Measurements from ENCODE around the gene DPAGT1. TPM values are rescaled to one million over a fixed set of nuclear protein-coding genes. Genes with fewer than 3 reads are reported as not detected.

The DPAGT1 gene
- total and polyA plus RNA-seq, 12 donors, result 26.8 to 73.9 (median 50.2) TPM

GRCh38 chr11:119051440-119052162 lies 50.1 kb downstream of the DPAGT1 start:
- intact Hi-C loops (cut with DNase I), result no loop called here
- Histone ChIP-seq H3K36me3 (replicated peaks in 1 of 2) (peaks cover 0 to 88% of the 10 kb centered on the region in 2 donors), H3K27me3 (no peaks in the 10 kb centered on the region), H3K27ac (no peak overlapping the region), H3K9me3 (replicated peaks in 1 of 3) (no peaks in the 10 kb centered on the region), H3K4me3 (no peak overlapping the region), H3K4me1 (replicated peaks in 1 of 2) (peaks cover 6 to 14% of the 10 kb centered on the region in 2 donors)
- WGBS, 4 donors, result 87 to 92% (median 89%) methylated on average over 16 to 17 of the region's 17 CpGs
- TF ChIP-seq POLR2A (IDR thresholded peaks at IDR 0.05) (no peak), CTCF (IDR thresholded peaks at IDR 0.05) (no peak)
- DNase-seq, result no peak

- Histone ChIP-seq H3K36me3 (replicated peaks in 1 of 2) (peaks cover 0 to 98% of the 10 kb centered on the region in 2 donors), H3K9me3 (replicated peaks in 1 of 3) (no peaks in the 10 kb centered on the region), H3K4me1 (replicated peaks in 1 of 2) (no peaks in the 10 kb centered on the region), H3K27me3 (no peaks in the 10 kb centered on the region), H3K27ac (no peak overlapping the region), H3K4me3 (no peak overlapping the region)
- 90 to 96% (median 93%) methylated on average over 7 of the region's 7 CpGs for WGBS, 4 donors
- TF ChIP-seq POLR2A (IDR thresholded peaks at IDR 0.05) (no peak), CTCF (IDR thresholded peaks at IDR 0.05) (no peak)
- no peak for DNase-seq
- intact Hi-C loops (cut with DNase I), result no loop called here
Measured at GRCh38 chr11:119049081-119049480, 52.6 kb downstream of the DPAGT1 start.

- WGBS, 4 donors, result 90 to 96% (median 91%) methylated on average over 8 to 9 of the region's 9 CpGs
- intact Hi-C loops (cut with DNase I), result no loop called here
- no peak overlapping the region for H3K27ac ChIP-seq
- no peaks in the 10 kb centered on the region for H3K27me3 ChIP-seq
- H3K4me1 ChIP-seq (replicated peaks in 1 of 2), result no peaks in the 10 kb centered on the region
- no peaks in the 10 kb centered on the region for H3K9me3 ChIP-seq (replicated peaks in 1 of 3)
- no peak overlapping the region for H3K4me3 ChIP-seq
- H3K36me3 ChIP-seq (replicated peaks in 1 of 2), result peaks cover 0 to 93% of the 10 kb centered on the region in 2 donors
- no peak for TF ChIP-seq CTCF (IDR thresholded peaks at IDR 0.05)
- no peak for TF ChIP-seq POLR2A (IDR thresholded peaks at IDR 0.05)
- no peak for DNase-seq
Measured at GRCh38 chr11:119048644-119049043, 53.0 kb downstream of the DPAGT1 start.

- 92 to 96% (median 95%) methylated on average over 6 of the region's 6 CpGs for WGBS, 4 donors
- intact Hi-C loops (cut with DNase I), result no loop called here
Measured at GRCh38 chr11:119047205-119047604, 54.4 kb downstream of the DPAGT1 start.

More at GRCh38 chr11:119047205-119047604, 54.4 kb downstream of the DPAGT1 start:
- no peak overlapping the region for H3K27ac ChIP-seq
- TF ChIP-seq POLR2A (IDR thresholded peaks at IDR 0.05) (no peak), CTCF (IDR thresholded peaks at IDR 0.05) (no peak)
- H3K9me3 ChIP-seq (replicated peaks in 1 of 3), result no peaks in the 10 kb centered on the region
- H3K4me1 ChIP-seq (replicated peaks in 1 of 2), result no peaks in the 10 kb centered on the region
- no peak for DNase-seq
- H3K36me3 ChIP-seq (replicated peaks in 1 of 2), result peaks cover 0 to 79% of the 10 kb centered on the region in 2 donors
- H3K4me3 ChIP-seq, result no peak overlapping the region
- no peaks in the 10 kb centered on the region for H3K27me3 ChIP-seq

Other genes starting within 250 kb of the DPAGT1 start
- gene CXCR5, start 218.0 kb downstream of the DPAGT1 start, total RNA-seq, result under 1 TPM in 4 of 9 donors, not detected in 5; 0.04 to 0.17 (median 0.11) TPM
- under 1 TPM in 2 of 3 donors, not detected in 1; 0.24 to 0.27 TPM for gene CXCR5, start 218.0 kb downstream of the DPAGT1 start, polyA plus RNA-seq
- gene BCL9L, start 175.9 kb downstream of the DPAGT1 start, total RNA-seq, result 100 to 1,000 TPM in 2 of 9 donors, 10 to 100 TPM in 6, 1 to 10 TPM in 1; 6.9 to 108 (median 55.2) TPM
- 10 to 100 TPM in 2 of 3 donors, 1 to 10 TPM in 1; 7.8 to 47.7 (median 18.3) TPM for gene BCL9L, start 175.9 kb downstream of the DPAGT1 start, polyA plus RNA-seq
- under 1 TPM in 1 of 9 donors, not detected in 8; 0.39 TPM for gene UPK2, start 145.6 kb downstream of the DPAGT1 start, total RNA-seq
- 1 to 10 TPM in 1 of 3 donors, under 1 TPM in 1, not detected in 1; 0.64 to 1.0 TPM for gene UPK2, start 145.6 kb downstream of the DPAGT1 start, polyA plus RNA-seq
- under 1 TPM in 1 of 9 donors, not detected in 8; 0.22 TPM for gene FOXR1, start 130.1 kb downstream of the DPAGT1 start, total RNA-seq
- gene FOXR1, start 130.1 kb downstream of the DPAGT1 start, polyA plus RNA-seq, result not detected
- gene CENATAC, start 103.7 kb downstream of the DPAGT1 start, total RNA-seq, result 10 to 100 TPM; 15.4 to 73.6 (median 30.5) TPM
- 100 to 1,000 TPM in 2 of 3 donors, 10 to 100 TPM in 1; 15.7 to 157 (median 137) TPM for gene CENATAC, start 103.7 kb downstream of the DPAGT1 start, polyA plus RNA-seq
- 1,000 to 10,000 TPM in 5 of 9 donors, 100 to 1,000 TPM in 4; 935 to 1,825 (median 1,024) TPM for gene RPS25, start 83.5 kb downstream of the DPAGT1 start, total RNA-seq
- gene RPS25, start 83.5 kb downstream of the DPAGT1 start, polyA plus RNA-seq, result 1,000 to 10,000 TPM; 1,048 to 1,678 (median 1,557) TPM
- gene TRAPPC4, start 83.1 kb downstream of the DPAGT1 start, total RNA-seq, result 100 to 1,000 TPM in 3 of 9 donors, 10 to 100 TPM in 6; 43.4 to 149 (median 88.0) TPM
- gene TRAPPC4, start 83.1 kb downstream of the DPAGT1 start, polyA plus RNA-seq, result 100 to 1,000 TPM in 1 of 3 donors, 10 to 100 TPM in 2; 32.5 to 134 (median 32.9) TPM
- 10 to 100 TPM; 15.8 to 38.9 (median 21.9) TPM for gene SLC37A4, start 71.0 kb downstream of the DPAGT1 start, total RNA-seq
- gene SLC37A4, start 71.0 kb downstream of the DPAGT1 start, polyA plus RNA-seq, result 10 to 100 TPM in 2 of 3 donors, 1 to 10 TPM in 1; 9.2 to 29.3 (median 25.5) TPM
- gene HYOU1, start 44.6 kb downstream of the DPAGT1 start, total RNA-seq, result 100 to 1,000 TPM in 3 of 9 donors, 10 to 100 TPM in 6; 43.5 to 301 (median 69.4) TPM
- gene HYOU1, start 44.6 kb downstream of the DPAGT1 start, polyA plus RNA-seq, result 100 to 1,000 TPM in 1 of 3 donors, 10 to 100 TPM in 2; 44.1 to 174 (median 47.0) TPM
- gene VPS11, start 34.0 kb downstream of the DPAGT1 start, total RNA-seq, result 10 to 100 TPM; 32.8 to 65.1 (median 55.2) TPM
- 100 to 1,000 TPM in 2 of 3 donors, 10 to 100 TPM in 1; 60.6 to 146 (median 133) TPM for gene VPS11, start 34.0 kb downstream of the DPAGT1 start, polyA plus RNA-seq
- gene HMBS, start 17.0 kb downstream of the DPAGT1 start, total RNA-seq, result 10 to 100 TPM; 10.9 to 37.2 (median 28.6) TPM
- gene HMBS, start 17.0 kb downstream of the DPAGT1 start, polyA plus RNA-seq, result 10 to 100 TPM; 30.1 to 33.4 (median 31.3) TPM
- 10 to 100 TPM in 6 of 9 donors, 1 to 10 TPM in 3; 4.5 to 14.2 (median 11.5) TPM for gene C2CD2L, start 5.5 kb upstream of the DPAGT1 start, total RNA-seq
- gene C2CD2L, start 5.5 kb upstream of the DPAGT1 start, polyA plus RNA-seq, result 10 to 100 TPM in 2 of 3 donors, 1 to 10 TPM in 1; 8.1 to 15.8 (median 10.8) TPM
- 10 to 100 TPM in 8 of 9 donors, 1 to 10 TPM in 1; 7.4 to 39.1 (median 21.4) TPM for gene HINFP, start 19.7 kb upstream of the DPAGT1 start, total RNA-seq
- gene HINFP, start 19.7 kb upstream of the DPAGT1 start, polyA plus RNA-seq, result 10 to 100 TPM; 15.3 to 33.6 (median 24.0) TPM
- under 1 TPM in 8 of 9 donors, not detected in 1; 0.08 to 0.60 (median 0.27) TPM for gene ABCG4, start 47.2 kb upstream of the DPAGT1 start, total RNA-seq
- 1 to 10 TPM in 1 of 3 donors, under 1 TPM in 2; 0.20 to 1.1 (median 0.48) TPM for gene ABCG4, start 47.2 kb upstream of the DPAGT1 start, polyA plus RNA-seq
- gene NLRX1, start 66.9 kb upstream of the DPAGT1 start, total RNA-seq, result 10 to 100 TPM; 10.1 to 32.7 (median 29.7) TPM
- 10 to 100 TPM in 1 of 3 donors, 1 to 10 TPM in 2; 5.5 to 10.1 (median 7.4) TPM for gene NLRX1, start 66.9 kb upstream of the DPAGT1 start, polyA plus RNA-seq
- gene NHERF4, start 83.6 kb upstream of the DPAGT1 start, total RNA-seq, result under 1 TPM in 1 of 9 donors, not detected in 8; 0.14 TPM
- under 1 TPM in 2 of 3 donors, not detected in 1; 0.17 to 0.24 TPM for gene NHERF4, start 83.6 kb upstream of the DPAGT1 start, polyA plus RNA-seq
- gene CBL, start 104.5 kb upstream of the DPAGT1 start, total RNA-seq, result 10 to 100 TPM in 7 of 9 donors, 1 to 10 TPM in 2; 5.3 to 21.9 (median 13.8) TPM
- gene CBL, start 104.5 kb upstream of the DPAGT1 start, polyA plus RNA-seq, result 10 to 100 TPM in 1 of 3 donors, 1 to 10 TPM in 2; 4.9 to 13.4 (median 6.2) TPM
- 100 to 1,000 TPM in 1 of 9 donors, 10 to 100 TPM in 8; 12.1 to 143 (median 33.7) TPM for gene MCAM, start 215.3 kb upstream of the DPAGT1 start, total RNA-seq
- 10 to 100 TPM; 17.2 to 48.5 (median 30.5) TPM for gene MCAM, start 215.3 kb upstream of the DPAGT1 start, polyA plus RNA-seq
- gene RNF26, start 232.7 kb upstream of the DPAGT1 start, total RNA-seq, result 10 to 100 TPM in 7 of 9 donors, 1 to 10 TPM in 2; 5.2 to 28.0 (median 19.8) TPM
- 10 to 100 TPM in 2 of 3 donors, 1 to 10 TPM in 1; 9.6 to 13.0 (median 10.7) TPM for gene RNF26, start 232.7 kb upstream of the DPAGT1 start, polyA plus RNA-seq
- gene C1QTNF5, start 239.0 kb upstream of the DPAGT1 start, total RNA-seq, result 10 to 100 TPM in 8 of 9 donors, 1 to 10 TPM in 1; 8.2 to 46.9 (median 21.0) TPM
- 10 to 100 TPM in 2 of 3 donors, 1 to 10 TPM in 1; 1.8 to 25.9 (median 20.3) TPM for gene C1QTNF5, start 239.0 kb upstream of the DPAGT1 start, polyA plus RNA-seq
- under 1 TPM in 1 of 9 donors, not detected in 8; under 0.01 TPM for gene MFRP, start 244.9 kb upstream of the DPAGT1 start, total RNA-seq
- gene MFRP, start 244.9 kb upstream of the DPAGT1 start, polyA plus RNA-seq, result not detected

Measured in adrenal gland (tissue), 12 donors.